Activated CD8-positive, alpha-beta memory T cell treated with anti-CD3 and anti-CD28 coated beads for 1 hour (primary cell): ENCODE data around the gene TIMM21.

Experiments
- DNase-seq, 2 donors: peaks; one replicate each; pipeline ENCODE4 v3.0.0-alpha.2; 2020; ENCODE audit warnings: low read depth in 1 of 2; ENCODE audit errors: extremely low read depth in 1 of 2

Gene TIMM21

GRCh38 chr18:74147779-74148542 is at the start of gene TIMM21, which contains the start of gene FBXO15:
Gene TIMM21, plus strand, starts transcription at chr18:74148523. Its CDS starts 286 bp downstream, at chr18:74148809.
Gene FBXO15, minus strand, starts transcription at chr18:74147834. Its CDS starts 49 bp downstream, at chr18:74147785.
- DNase-seq: peak; percentile 90 to 94

- DNase-seq: no peak
Observed at GRCh38 chr18:74108460-74108859, 39.9 kb upstream of the TIMM21 start.

GRCh38 chr18:74110149-74110548 is 38.2 kb upstream of the TIMM21 start:
- no peak for DNase-seq

GRCh38 chr18:74110976-74111375 is 37.3 kb upstream of the TIMM21 start:
- no peak for DNase-seq

GRCh38 chr18:74113711-74114110 is 34.6 kb upstream of the TIMM21 start:
- DNase-seq: no peak

- DNase-seq: no peak
Observed at GRCh38 chr18:74114116-74114515, 34.2 kb upstream of the TIMM21 start.

GRCh38 chr18:74115046-74115445 is 33.3 kb upstream of the TIMM21 start:
- no peak for DNase-seq

- no peak for DNase-seq
Observed at GRCh38 chr18:74116633-74117554, 31.4 kb upstream of the TIMM21 start.

- no peak for DNase-seq
Observed at GRCh38 chr18:74123200-74123599, 25.1 kb upstream of the TIMM21 start.

GRCh38 chr18:74124642-74125041 is 23.7 kb upstream of the TIMM21 start:
- no peak for DNase-seq

- no peak for DNase-seq
Observed at GRCh38 chr18:74126684-74127655, 21.4 kb upstream of the TIMM21 start.

GRCh38 chr18:74128159-74128558 is 20.2 kb upstream of the TIMM21 start:
- DNase-seq: no peak

- no peak for DNase-seq
Observed at GRCh38 chr18:74131124-74131523, 17.2 kb upstream of the TIMM21 start.

GRCh38 chr18:74132201-74132600 is 16.1 kb upstream of the TIMM21 start:
- no peak for DNase-seq

GRCh38 chr18:74137920-74138538 is 10.3 kb upstream of the TIMM21 start:
- no peak for DNase-seq

GRCh38 chr18:74139411-74139810 is 8.9 kb upstream of the TIMM21 start:
- DNase-seq: no peak

GRCh38 chr18:74139888-74140287 is 8.4 kb upstream of the TIMM21 start:
- no peak for DNase-seq

- DNase-seq: no peak
Observed at GRCh38 chr18:74140582-74140981, 7.7 kb upstream of the TIMM21 start.

- no peak for DNase-seq
Observed at GRCh38 chr18:74141667-74142066, 6.7 kb upstream of the TIMM21 start.

- no peak for DNase-seq
Observed at GRCh38 chr18:74142252-74142651, 6.1 kb upstream of the TIMM21 start.
